ENCODE measurements around the gene ZDHHC12. TPM values are rescaled to one million over a fixed set of nuclear protein-coding genes. Genes with fewer than 3 reads are reported as not detected.
"Not testable (repeated sequence)": the region's sequence is repeated elsewhere in the genome, so short reads cannot be mapped to it uniquely, and the experiment has no call there.

Gene ZDHHC12
- total RNA-seq, 4 donors from 2014 or later = 35.6 to 190 (median 123) TPM

DNA sequence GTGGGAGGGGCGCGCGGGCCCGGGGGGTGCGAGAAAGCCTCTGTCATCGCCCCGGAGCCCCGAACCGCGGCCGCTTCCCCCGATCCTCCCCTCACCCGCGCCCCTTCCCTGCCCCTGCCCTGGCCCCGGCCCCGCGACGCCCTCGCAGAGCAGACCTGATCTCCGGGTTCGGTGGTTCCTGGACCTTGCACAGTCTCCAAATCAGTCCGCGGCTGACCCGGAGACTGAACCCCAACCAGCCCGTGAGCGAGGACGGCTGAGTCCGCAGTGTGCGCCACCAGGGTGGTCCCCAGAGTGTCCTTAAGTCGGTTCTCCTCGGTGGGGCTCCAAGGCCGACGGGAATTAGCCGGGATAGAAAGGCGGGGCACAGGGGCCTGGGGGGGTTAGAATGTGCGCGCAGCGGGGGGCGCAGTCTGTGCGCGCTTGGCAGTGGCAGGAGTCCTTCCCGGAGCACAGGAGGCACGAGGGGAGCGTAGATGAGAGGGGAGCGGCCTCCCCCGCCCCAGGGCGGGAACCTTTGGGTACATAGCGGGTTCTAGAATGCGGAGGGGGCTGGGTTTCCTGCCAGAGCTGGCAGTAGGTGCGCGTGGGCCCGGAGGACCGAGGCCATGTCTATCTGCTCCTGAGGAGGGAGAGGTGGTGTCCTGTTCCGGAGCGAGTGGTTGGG lies 20.8 kb downstream of the ZDHHC12 start:
- peak overlapping the region; percentile 66 to 85 (median 72) for H3K4me3 ChIP-seq
- H3K9me3 ChIP-seq = no peaks in the 10 kb centered on the region
- peak overlapping the region; percentile 66 to 83 (median 76) for H3K27ac ChIP-seq
- no peaks in the 10 kb centered on the region for H3K36me3 ChIP-seq
- no peak for TF ChIP-seq EP300 (IDR thresholded peaks at IDR 0.05; ENCODE audit: low read depth)
- TF ChIP-seq POLR2AphosphoS5 (IDR thresholded peaks at IDR 0.05) = no peak
- TF ChIP-seq POLR2A (IDR thresholded peaks at IDR 0.05) = no peak
- TF ChIP-seq, protein P1, sequence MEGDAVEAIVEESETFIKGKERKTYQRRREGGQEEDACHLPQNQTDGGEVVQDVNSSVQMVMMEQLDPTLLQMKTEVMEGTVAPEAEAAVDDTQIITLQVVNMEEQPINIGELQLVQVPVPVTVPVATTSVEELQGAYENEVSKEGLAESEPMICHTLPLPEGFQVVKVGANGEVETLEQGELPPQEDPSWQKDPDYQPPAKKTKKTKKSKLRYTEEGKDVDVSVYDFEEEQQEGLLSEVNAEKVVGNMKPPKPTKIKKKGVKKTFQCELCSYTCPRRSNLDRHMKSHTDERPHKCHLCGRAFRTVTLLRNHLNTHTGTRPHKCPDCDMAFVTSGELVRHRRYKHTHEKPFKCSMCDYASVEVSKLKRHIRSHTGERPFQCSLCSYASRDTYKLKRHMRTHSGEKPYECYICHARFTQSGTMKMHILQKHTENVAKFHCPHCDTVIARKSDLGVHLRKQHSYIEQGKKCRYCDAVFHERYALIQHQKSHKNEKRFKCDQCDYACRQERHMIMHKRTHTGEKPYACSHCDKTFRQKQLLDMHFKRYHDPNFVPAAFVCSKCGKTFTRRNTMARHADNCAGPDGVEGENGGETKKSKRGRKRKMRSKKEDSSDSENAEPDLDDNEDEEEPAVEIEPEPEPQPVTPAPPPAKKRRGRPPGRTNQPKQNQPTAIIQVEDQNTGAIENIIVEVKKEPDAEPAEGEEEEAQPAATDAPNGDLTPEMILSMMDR (IDR thresholded peaks at IDR 0.05) = no peak
- no peak for DNase-seq
- intact Hi-C loops (cut with DNase I; ENCODE audit: low total_unique reads) = loop anchor here (1.0 kb wide), 1 partner anchor 81 kb away; no protein-coding TSS in a partner anchor
- peaks cover 0 to 10% (median 6%) of the 10 kb centered on the region in 4 donors for H3K4me1 ChIP-seq
- in situ Hi-C loops (cut with MboI; ENCODE audit: low pct_ligation_motif_present in 1 of 4, low pct_unique_long_range_greater_than_20kb in 1 of 4, low sequenced_read_pairs in 3 of 4) = no loop called here
- no peaks in the 10 kb centered on the region for H3K27me3 ChIP-seq
- WGBS, 2 donors (ENCODE audit: low coverage in 1 of 2) = 12 to 49% methylated on average over 3 to 51 of the region's 55 CpGs

DNA sequence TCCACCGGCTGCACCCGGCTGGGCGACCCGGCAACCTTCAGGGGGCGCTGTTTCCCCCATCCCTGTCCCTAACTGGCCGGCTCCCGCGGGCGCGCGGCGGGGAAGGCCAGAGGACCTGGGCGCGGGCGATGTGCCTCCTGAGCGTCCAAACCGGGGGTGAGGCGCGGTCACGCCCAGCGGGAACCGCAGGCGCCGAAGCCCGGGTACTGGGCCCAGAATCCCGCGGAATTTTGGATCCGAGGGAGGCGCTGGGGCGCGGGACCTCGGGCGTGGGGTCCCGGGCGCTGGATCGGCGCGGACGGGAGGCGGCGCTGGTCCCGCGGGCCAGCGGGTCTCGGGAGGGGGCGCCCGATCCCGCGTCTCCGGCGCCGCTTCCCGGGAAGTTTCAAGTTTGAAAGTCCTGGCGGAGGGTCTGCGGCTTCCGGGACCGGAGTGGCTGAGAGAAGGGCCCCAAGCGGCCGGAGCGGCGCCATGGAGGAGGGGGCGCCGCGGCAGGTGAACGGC lies 21.4 kb downstream of the ZDHHC12 start, which contains the start of gene PKN3:
TSS of gene PKN3 (plus strand) at position 59 of the 504 bp plus-strand sequence. CDS start at position 472, 413 bp downstream.
- Histone ChIP-seq H3K4me1 (peaks cover 0 to 10% (median 6%) of the 10 kb centered on the region in 4 donors), H3K4me3 (peak within 1 kb of the TSS; percentile 66 to 85 (median 72)), H3K9me3 (no peaks in the 10 kb centered on the region), H3K27me3 (no peaks in the 10 kb centered on the region), H3K27ac (peak within 1 kb of the TSS; percentile 66 to 83 (median 76)), H3K36me3 (no peaks in the 10 kb centered on the region)
- peak; percentile 92 for DNase-seq
- TF ChIP-seq POLR2AphosphoS5 (IDR thresholded peaks at IDR 0.05) (peak in 1 of 3 donors; percentile 18), POLR2A (IDR thresholded peaks at IDR 0.05) (no peak), EP300 (IDR thresholded peaks at IDR 0.05; ENCODE audit: low read depth) (no peak)
- TF ChIP-seq, protein P1 (IDR thresholded peaks at IDR 0.05) = peak; percentile 89 to 91 (median 90)
- in situ Hi-C loops (cut with MboI; ENCODE audit: low pct_ligation_motif_present in 1 of 4, low pct_unique_long_range_greater_than_20kb in 1 of 4, low sequenced_read_pairs in 3 of 4) = no loop called here
- intact Hi-C loops (cut with DNase I; ENCODE audit: low total_unique reads) = no loop called here
- 0% methylated on average over 61 of the region's 65 CpGs; no CpG with 5 or more reads in 1 of the 2 donors for WGBS, 2 donors (ENCODE audit: low coverage in 1 of 2)

- TF ChIP-seq, protein P1 (IDR thresholded peaks at IDR 0.05) = no peak
- TF ChIP-seq POLR2A (IDR thresholded peaks at IDR 0.05) (no peak), POLR2AphosphoS5 (IDR thresholded peaks at IDR 0.05) (no peak), EP300 (IDR thresholded peaks at IDR 0.05; ENCODE audit: low read depth) (no peak)
- in situ Hi-C loops (cut with MboI; ENCODE audit: low pct_ligation_motif_present in 1 of 4, low pct_unique_long_range_greater_than_20kb in 1 of 4, low sequenced_read_pairs in 3 of 4) (no loop called here), intact Hi-C loops (cut with DNase I; ENCODE audit: low total_unique reads) (no loop called here)
- Histone ChIP-seq H3K9me3 (no peaks in the 10 kb centered on the region), H3K36me3 (no peaks in the 10 kb centered on the region), H3K27me3 (no peaks in the 10 kb centered on the region), H3K4me3 (no peak overlapping the region), H3K4me1 (peaks cover 0 to 10% (median 6%) of the 10 kb centered on the region in 4 donors), H3K27ac (no peak overlapping the region)
- DNase-seq = no peak
- WGBS, 2 donors (ENCODE audit: low coverage in 1 of 2) = 78 to 85% methylated on average over 4 to 10 of the region's 10 CpGs
Observed at GRCh38 chr9:128701227-128701854, 22.6 kb downstream of the ZDHHC12 start.

- H3K36me3 ChIP-seq = peaks cover 0 to 12% (median 3%) of the 10 kb centered on the region in 4 donors
- H3K27me3 ChIP-seq; H3K4me3 ChIP-seq; DNase-seq; H3K27ac ChIP-seq; H3K9me3 ChIP-seq; intact Hi-C loops (cut with DNase I; ENCODE audit: low total_unique reads); H3K4me1 ChIP-seq; in situ Hi-C loops (cut with MboI; ENCODE audit: low pct_ligation_motif_present in 1 of 4, low pct_unique_long_range_greater_than_20kb in 1 of 4, low sequenced_read_pairs in 3 of 4): not testable (repeated sequence)
- 91 to 100% methylated on average over 8 to 30 of the region's 30 CpGs for WGBS, 2 donors (ENCODE audit: low coverage in 1 of 2)
Observed at GRCh38 chr9:128699096-128699795, 24.7 kb downstream of the ZDHHC12 start.
